Head of caudate nucleus (tissue), 42 donors: ENCODE results near the gene HTR5A.

ENCODE experiments used
- DNase-seq, 42 donors: peaks; one replicate each; pipeline versions ENCODE4 v3.0.0 to v3.0.0-alpha.2; 2020 to 2021; ENCODE audit warnings: mixed read lengths in 7 of 42
- intact Hi-C: fragments of 100-400 bp; cut with DNase I; formaldehyde crosslinking; loops from one replicate; pipeline ENCODE4 v1.15.0; 2022

The HTR5A gene

GRCh38 chr7:155131090-155131489 is 61.0 kb downstream of the HTR5A start:
- intact Hi-C loops: no loop called here

GRCh38 chr7:155132431-155132830 is 62.3 kb downstream of the HTR5A start:
- intact Hi-C loops: no loop called here
- DNase-seq: peak in 1 of 42 donors; percentile 18

More at GRCh38 chr7:155131090-155131489, 61.0 kb downstream of the HTR5A start:
- DNase-seq: peak in 1 of 42 donors; percentile 4

GRCh38 chr7:155136619-155137243 is 66.6 kb downstream of the HTR5A start:
- intact Hi-C loops: no loop called here
- DNase-seq: no peak
